ENCODE results near the gene DOCK8.

DNA sequence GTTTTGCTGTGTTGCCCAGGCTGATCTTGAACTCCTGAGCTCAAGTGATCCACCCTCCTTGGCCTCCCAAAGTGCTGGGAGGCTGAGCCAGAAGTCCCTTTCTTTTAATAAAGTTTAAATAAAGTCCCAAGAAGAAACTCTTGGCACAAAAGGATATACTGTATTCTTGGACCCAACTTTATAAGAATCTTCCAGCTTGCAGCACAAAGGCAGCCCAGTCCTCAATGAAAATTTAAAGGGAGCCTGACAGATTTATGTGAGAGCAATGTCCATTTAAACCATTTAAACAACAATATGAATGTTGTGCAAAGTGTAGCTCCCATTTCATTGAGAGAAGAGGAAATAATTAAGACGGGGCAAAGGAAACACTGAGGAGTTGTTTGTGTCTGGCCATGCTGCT is 217.0 kb downstream of the DOCK8 start:
- no peak for TF ChIP-seq EZH2 (IDR thresholded peaks at IDR 0.05; ENCODE audit: low read length)
- TF ChIP-seq, protein P1, sequence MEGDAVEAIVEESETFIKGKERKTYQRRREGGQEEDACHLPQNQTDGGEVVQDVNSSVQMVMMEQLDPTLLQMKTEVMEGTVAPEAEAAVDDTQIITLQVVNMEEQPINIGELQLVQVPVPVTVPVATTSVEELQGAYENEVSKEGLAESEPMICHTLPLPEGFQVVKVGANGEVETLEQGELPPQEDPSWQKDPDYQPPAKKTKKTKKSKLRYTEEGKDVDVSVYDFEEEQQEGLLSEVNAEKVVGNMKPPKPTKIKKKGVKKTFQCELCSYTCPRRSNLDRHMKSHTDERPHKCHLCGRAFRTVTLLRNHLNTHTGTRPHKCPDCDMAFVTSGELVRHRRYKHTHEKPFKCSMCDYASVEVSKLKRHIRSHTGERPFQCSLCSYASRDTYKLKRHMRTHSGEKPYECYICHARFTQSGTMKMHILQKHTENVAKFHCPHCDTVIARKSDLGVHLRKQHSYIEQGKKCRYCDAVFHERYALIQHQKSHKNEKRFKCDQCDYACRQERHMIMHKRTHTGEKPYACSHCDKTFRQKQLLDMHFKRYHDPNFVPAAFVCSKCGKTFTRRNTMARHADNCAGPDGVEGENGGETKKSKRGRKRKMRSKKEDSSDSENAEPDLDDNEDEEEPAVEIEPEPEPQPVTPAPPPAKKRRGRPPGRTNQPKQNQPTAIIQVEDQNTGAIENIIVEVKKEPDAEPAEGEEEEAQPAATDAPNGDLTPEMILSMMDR (optimal IDR thresholded peaks at IDR 0.05 in 1 of 3, IDR thresholded peaks at IDR 0.05 in 1 of 3, conservative IDR thresholded peaks at IDR 0.05 in 1 of 3; ENCODE audit: extremely low read depth in 1 of 3, insufficient read depth in 2 of 3, low read length in 3 of 3): no peak
